HG03108 (cell line): ENCODE measurements around the gene CCR6.
"Not testable (repeated sequence)": the region's sequence is repeated elsewhere in the genome, so short reads cannot be mapped to it uniquely, and the experiment has no call there.

Source experiments
- ATAC-seq: cut with Tn5 transposase; IDR thresholded peaks from one replicate; pipeline ENCODE4 v1.9.1; 2021; ENCODE audit warnings: moderate library complexity; ENCODE audit not compliant: unreplicated experiment

CCR6 gene

GRCh38 chr6:167122827-167123657 lies at the start of gene CCR6:
CCR6 (plus strand) TSS chr6:167123096; CDS start chr6:167136135, 13,039 bp downstream.
- peak; percentile 18 for ATAC-seq

GRCh38 chr6:167073679-167074274 lies 49.1 kb upstream of the CCR6 start:
- no peak for ATAC-seq

- ATAC-seq = no peak
Observed at GRCh38 chr6:167077241-167077932, 45.5 kb upstream of the CCR6 start.

GRCh38 chr6:167078745-167079144 lies 44.2 kb upstream of the CCR6 start:
- no peak for ATAC-seq

GRCh38 chr6:167079853-167080297 lies 43.0 kb upstream of the CCR6 start:
- peak; percentile 98 for ATAC-seq

- no peak for ATAC-seq
Observed at GRCh38 chr6:167087857-167088354, 35.0 kb upstream of the CCR6 start.

GRCh38 chr6:167088741-167089140 lies 34.2 kb upstream of the CCR6 start:
- ATAC-seq = not testable (repeated sequence)

- ATAC-seq = no peak
Observed at GRCh38 chr6:167089243-167090142, 33.4 kb upstream of the CCR6 start.

- no peak for ATAC-seq
Observed at GRCh38 chr6:167090171-167090570, 32.7 kb upstream of the CCR6 start.

- ATAC-seq = no peak
Observed at GRCh38 chr6:167091026-167091804, 31.7 kb upstream of the CCR6 start.

- no peak for ATAC-seq
Observed at GRCh38 chr6:167091805-167092107, 31.1 kb upstream of the CCR6 start.

GRCh38 chr6:167092672-167093339 lies 30.1 kb upstream of the CCR6 start:
- ATAC-seq = no peak

GRCh38 chr6:167093406-167093921 lies 29.4 kb upstream of the CCR6 start:
- no peak for ATAC-seq

GRCh38 chr6:167093922-167094432 lies 28.9 kb upstream of the CCR6 start:
- ATAC-seq = peak; percentile 38

GRCh38 chr6:167094436-167094819 lies 28.5 kb upstream of the CCR6 start:
- peak; percentile 24 for ATAC-seq

GRCh38 chr6:167094820-167095637 lies 27.9 kb upstream of the CCR6 start:
- peak; percentile 35 for ATAC-seq

- ATAC-seq = no peak
Observed at GRCh38 chr6:167095888-167096287, 27.0 kb upstream of the CCR6 start.

GRCh38 chr6:167096991-167097390 lies 25.9 kb upstream of the CCR6 start:
- ATAC-seq = no peak
